HG03095 (cell line): ENCODE data around the gene EIF4B.
"Not testable (repeated sequence)": the region's sequence is repeated elsewhere in the genome, so short reads cannot be mapped to it uniquely, and the experiment has no call there.

Experiments
- ATAC-seq: cut with Tn5 transposase; IDR thresholded peaks from one replicate; pipeline ENCODE4 v1.9.1; 2021; ENCODE audit warnings: moderate library complexity; ENCODE audit not compliant: unreplicated experiment

The EIF4B gene, protein sequence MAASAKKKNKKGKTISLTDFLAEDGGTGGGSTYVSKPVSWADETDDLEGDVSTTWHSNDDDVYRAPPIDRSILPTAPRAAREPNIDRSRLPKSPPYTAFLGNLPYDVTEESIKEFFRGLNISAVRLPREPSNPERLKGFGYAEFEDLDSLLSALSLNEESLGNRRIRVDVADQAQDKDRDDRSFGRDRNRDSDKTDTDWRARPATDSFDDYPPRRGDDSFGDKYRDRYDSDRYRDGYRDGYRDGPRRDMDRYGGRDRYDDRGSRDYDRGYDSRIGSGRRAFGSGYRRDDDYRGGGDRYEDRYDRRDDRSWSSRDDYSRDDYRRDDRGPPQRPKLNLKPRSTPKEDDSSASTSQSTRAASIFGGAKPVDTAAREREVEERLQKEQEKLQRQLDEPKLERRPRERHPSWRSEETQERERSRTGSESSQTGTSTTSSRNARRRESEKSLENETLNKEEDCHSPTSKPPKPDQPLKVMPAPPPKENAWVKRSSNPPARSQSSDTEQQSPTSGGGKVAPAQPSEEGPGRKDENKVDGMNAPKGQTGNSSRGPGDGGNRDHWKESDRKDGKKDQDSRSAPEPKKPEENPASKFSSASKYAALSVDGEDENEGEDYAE

GRCh38 chr12:53005986-53006809 lies at the start of gene EIF4B:
Gene EIF4B, plus strand, starts transcription at chr12:53006456. Its CDS starts 28 bp downstream, at chr12:53006484.
- ATAC-seq: peak; percentile 95

DNA sequence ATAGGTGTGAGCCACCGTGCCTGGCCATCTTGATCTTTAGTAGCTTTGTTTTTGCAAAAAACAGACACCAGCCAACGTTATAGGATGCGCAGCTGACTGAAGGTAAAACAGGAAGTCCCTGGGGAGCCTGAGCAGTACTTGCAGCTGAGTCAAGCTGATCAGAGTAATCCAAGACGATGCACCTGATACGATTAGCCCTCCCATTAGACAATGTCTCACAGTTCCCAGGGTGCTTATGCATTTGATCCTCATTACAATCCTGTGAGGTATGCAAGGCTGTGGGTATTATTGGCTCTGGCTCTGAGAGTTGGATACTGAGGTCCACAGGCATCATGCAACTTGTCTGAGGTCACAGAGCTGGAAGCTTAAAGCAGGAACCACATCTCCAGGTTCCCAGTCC lies 49.3 kb upstream of the EIF4B start:
- ATAC-seq: no peak

GRCh38 chr12:52964556-52965336 lies 41.5 kb upstream of the EIF4B start:
- no peak for ATAC-seq

DNA sequence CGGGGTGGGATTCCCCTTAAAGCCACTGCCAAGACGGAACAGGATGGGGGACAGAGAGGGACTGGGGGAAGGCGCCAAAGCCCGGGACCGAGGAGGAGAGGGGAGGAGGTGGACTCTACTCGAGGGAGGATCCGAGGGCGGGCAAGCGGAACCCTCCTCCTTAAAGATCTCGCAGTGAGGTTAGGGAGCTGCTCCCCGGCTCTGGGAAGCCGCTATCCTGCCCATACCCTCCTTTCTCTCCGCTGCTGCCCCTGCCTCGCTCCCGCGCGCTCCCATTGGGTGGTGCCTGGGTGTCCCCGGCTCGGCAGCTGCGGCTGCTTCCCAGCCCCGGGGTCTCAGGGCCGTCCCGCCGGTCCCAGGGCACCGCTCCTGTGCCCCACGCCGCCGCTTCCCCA lies 40.9 kb upstream of the EIF4B start:
- no peak for ATAC-seq

GRCh38 chr12:52969166-52969795 lies 37.0 kb upstream of the EIF4B start:
- no peak for ATAC-seq

- ATAC-seq: no peak
Observed at GRCh38 chr12:52969828-52970569, 36.3 kb upstream of the EIF4B start.

- ATAC-seq: no peak
Observed at GRCh38 chr12:52971679-52972329, 34.5 kb upstream of the EIF4B start.

GRCh38 chr12:52975204-52975603 lies 31.1 kb upstream of the EIF4B start:
- no peak for ATAC-seq

- ATAC-seq: no peak
Observed at GRCh38 chr12:52975820-52976573, 30.3 kb upstream of the EIF4B start.

GRCh38 chr12:52976574-52977071 lies 29.6 kb upstream of the EIF4B start:
- ATAC-seq: no peak

GRCh38 chr12:52977170-52977569 lies 29.1 kb upstream of the EIF4B start:
- no peak for ATAC-seq

- no peak for ATAC-seq
Observed at GRCh38 chr12:52980096-52980649, 26.1 kb upstream of the EIF4B start.

- peak; percentile 69 for ATAC-seq
Observed at GRCh38 chr12:52980650-52981423, 25.4 kb upstream of the EIF4B start.

- ATAC-seq: no peak
Observed at GRCh38 chr12:52984136-52984535, 22.1 kb upstream of the EIF4B start.

DNA sequence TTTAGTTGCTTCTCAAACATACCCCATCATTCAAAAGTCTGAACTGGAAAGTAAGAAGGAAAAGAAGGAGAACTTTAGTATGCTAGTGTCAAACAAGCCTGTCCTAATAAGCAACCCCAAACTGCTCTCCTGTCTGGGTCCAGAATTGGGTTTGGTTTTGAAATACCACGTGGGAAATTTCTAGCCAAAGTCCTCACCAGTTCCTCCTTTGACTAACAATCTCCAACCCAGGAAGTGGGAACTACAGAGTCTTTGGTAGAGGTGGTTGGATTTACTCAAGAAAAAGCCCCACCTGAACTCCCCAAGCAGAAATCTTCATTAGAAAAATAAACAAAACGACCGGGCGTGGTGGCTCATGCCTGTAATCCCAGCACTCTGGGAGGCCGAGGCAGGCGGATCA lies 17.4 kb upstream of the EIF4B start:
- no peak for ATAC-seq

GRCh38 chr12:52990206-52990605 lies 16.1 kb upstream of the EIF4B start:
- no peak for ATAC-seq

GRCh38 chr12:52992240-52992639 lies 14.0 kb upstream of the EIF4B start:
- ATAC-seq: not testable (repeated sequence)
